Thyroid gland (tissue), 4 donors: Measurements from ENCODE around the gene IQGAP1.

Experiments used
- POLR2A ChIP-seq, 2 donors: fragments of 450-650 bp; IDR thresholded peaks; one replicate each; pipeline ENCODE4 v1.6.1; 2017; ENCODE audit warnings: antibody characterized with exemption in 2 of 2, mild to moderate bottlenecking in 2 of 2, moderate library complexity in 1 of 2
- TF ChIP-seq, protein P1 (sequence below), 6 experiments: fragments of 200-600 bp in 3 of 6; fragments of 450-650 bp in 3 of 6; sonication (generic) in 3 of 6; IDR thresholded peaks; one replicate each; pipeline ENCODE4 v1.5.1; 2016 to 2019; ENCODE audit warnings: antibody characterized with exemption in 6 of 6, mild to moderate bottlenecking in 2 of 6, inconsistent platforms in 1 of 6, moderate library complexity in 1 of 6

DNA sequence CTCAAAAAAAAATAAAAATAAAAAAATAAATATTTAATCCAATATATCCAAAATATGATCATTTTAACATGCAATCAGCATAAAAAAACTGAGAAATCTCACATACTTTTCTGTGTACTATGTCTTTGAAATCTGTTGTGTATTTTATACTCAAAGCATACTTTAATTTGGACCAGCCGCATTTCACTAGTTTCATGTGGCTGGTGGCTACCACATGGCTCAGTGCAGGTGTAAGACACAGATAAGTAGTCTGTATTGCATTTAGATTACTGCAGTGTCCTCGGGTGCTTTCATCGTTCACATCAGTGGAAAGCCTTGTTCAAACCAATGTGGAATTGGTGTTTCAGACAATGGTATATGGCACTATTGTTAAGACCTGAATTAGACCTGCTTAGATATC, 152.7 kb downstream of the IQGAP1 start:
- TF ChIP-seq, protein P1, sequence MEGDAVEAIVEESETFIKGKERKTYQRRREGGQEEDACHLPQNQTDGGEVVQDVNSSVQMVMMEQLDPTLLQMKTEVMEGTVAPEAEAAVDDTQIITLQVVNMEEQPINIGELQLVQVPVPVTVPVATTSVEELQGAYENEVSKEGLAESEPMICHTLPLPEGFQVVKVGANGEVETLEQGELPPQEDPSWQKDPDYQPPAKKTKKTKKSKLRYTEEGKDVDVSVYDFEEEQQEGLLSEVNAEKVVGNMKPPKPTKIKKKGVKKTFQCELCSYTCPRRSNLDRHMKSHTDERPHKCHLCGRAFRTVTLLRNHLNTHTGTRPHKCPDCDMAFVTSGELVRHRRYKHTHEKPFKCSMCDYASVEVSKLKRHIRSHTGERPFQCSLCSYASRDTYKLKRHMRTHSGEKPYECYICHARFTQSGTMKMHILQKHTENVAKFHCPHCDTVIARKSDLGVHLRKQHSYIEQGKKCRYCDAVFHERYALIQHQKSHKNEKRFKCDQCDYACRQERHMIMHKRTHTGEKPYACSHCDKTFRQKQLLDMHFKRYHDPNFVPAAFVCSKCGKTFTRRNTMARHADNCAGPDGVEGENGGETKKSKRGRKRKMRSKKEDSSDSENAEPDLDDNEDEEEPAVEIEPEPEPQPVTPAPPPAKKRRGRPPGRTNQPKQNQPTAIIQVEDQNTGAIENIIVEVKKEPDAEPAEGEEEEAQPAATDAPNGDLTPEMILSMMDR (IDR thresholded peaks at IDR 0.05) = no peak
- TF ChIP-seq POLR2A (IDR thresholded peaks at IDR 0.05) = no peak
